Occipital lobe (tissue), 2 donors: ENCODE results near the gene PCDHA13. TPM values are rescaled to one million over a fixed set of nuclear protein-coding genes. Genes with fewer than 3 reads are reported as not detected.
"Not testable (repeated sequence)": the region's sequence is repeated elsewhere in the genome, so short reads cannot be mapped to it uniquely, and the experiment has no call there.

Source experiments
- DNase-seq: peaks from one replicate; lab custom pipeline; 2025; lab: John Stamatoyannopoulos, UW
- total RNA-seq: library from RNA; depleted of rRNA; stranded (reverse); fragments of >200 nt; gene quantifications from one replicate; pipeline ENCODE4 v1.2.3, GENCODE V29; 2014

The PCDHA13 gene
- total RNA-seq = 20.9 TPM

- DNase-seq = no peak
These were observed at the start of gene PCDHA13 for GRCh38 chr5:140881889-140882590. PCDHA13 (plus strand) TSS chr5:140882124; CDS start chr5:140882269, 145 bp downstream.

GRCh38 chr5:140833993-140834392 is 47.9 kb upstream of the PCDHA13 start, which contains the start of gene PCDHA7:
PCDHA7 (plus strand) TSS chr5:140834269; CDS start chr5:140834384, 115 bp downstream.
- DNase-seq = no peak

GRCh38 chr5:140834439-140835008 is 47.4 kb upstream of the PCDHA13 start:
- not testable (repeated sequence) for DNase-seq

GRCh38 chr5:140835622-140836510 is 46.1 kb upstream of the PCDHA13 start:
- no peak for DNase-seq

- no peak for DNase-seq
These were observed 40.7 kb upstream of the PCDHA13 start, which contains the start of gene PCDHA8 for GRCh38 chr5:140840978-140841962. PCDHA8 (plus strand) TSS chr5:140841187; CDS start chr5:140841322, 135 bp downstream.

GRCh38 chr5:140842798-140843733 is 38.9 kb upstream of the PCDHA13 start:
- no peak for DNase-seq

GRCh38 chr5:140848139-140849102 is 33.5 kb upstream of the PCDHA13 start, which contains the start of gene PCDHA9:
PCDHA9 (plus strand) TSS chr5:140848382; CDS start chr5:140848496, 114 bp downstream.
- not testable (repeated sequence) for DNase-seq

GRCh38 chr5:140849831-140850634 is 31.9 kb upstream of the PCDHA13 start:
- DNase-seq = not testable (repeated sequence)

- no peak for DNase-seq
These were observed 25.9 kb upstream of the PCDHA13 start, which contains the start of gene PCDHA10 for GRCh38 chr5:140855772-140856674. PCDHA10 (plus strand) TSS chr5:140855897; CDS start chr5:140856049, 152 bp downstream.

GRCh38 chr5:140857177-140857986 is 24.5 kb upstream of the PCDHA13 start:
- no peak for DNase-seq

- DNase-seq = no peak
These were observed 24.0 kb upstream of the PCDHA13 start for GRCh38 chr5:140857987-140858240.

- DNase-seq = no peak
These were observed 19.3 kb upstream of the PCDHA13 start for GRCh38 chr5:140862441-140863295.

GRCh38 chr5:140868721-140869554 is 13.0 kb upstream of the PCDHA13 start, which contains the start of gene PCDHA11:
PCDHA11 (plus strand) TSS chr5:140868957; CDS start chr5:140869104, 147 bp downstream.
- DNase-seq = no peak

GRCh38 chr5:140869555-140869886 is 12.4 kb upstream of the PCDHA13 start:
- DNase-seq = no peak
